NB4 (cell line): ENCODE measurements around the gene FANK1.
"Not testable (repeated sequence)": the region's sequence is repeated elsewhere in the genome, so short reads cannot be mapped to it uniquely, and the experiment has no call there.

Experiments
- DNase-seq: peaks from one replicate; pipeline ENCODE4 v3.0.0; 2010; ENCODE audit warnings: low read depth
- H3K4me3 ChIP-seq: one replicate; pipeline ENCODE4 v1.5.1; 2011; ENCODE audit warnings: mild to moderate bottlenecking, low read depth, low read length, moderate library complexity
- MAX ChIP-seq: IDR thresholded peaks from 2 replicates; pipeline ENCODE4 v1.6.1; 2011; ENCODE audit warnings: low read depth, low read length
- MYC ChIP-seq: IDR thresholded peaks from 2 replicates; pipeline ENCODE4 v1.6.1; 2011; ENCODE audit warnings: low read depth, low read length
- POLR2A ChIP-seq: IDR thresholded peaks from 2 replicates; pipeline ENCODE4 v1.6.1; 2011; ENCODE audit warnings: mild to moderate bottlenecking; ENCODE audit not compliant: insufficient read length; ENCODE audit errors: extremely low read depth
- TF ChIP-seq, protein P1 (sequence below): IDR thresholded peaks from one replicate; pipeline ENCODE4 v1.5.1; 2012; ENCODE audit warnings: low read depth, low read length

The FANK1 gene

DNA sequence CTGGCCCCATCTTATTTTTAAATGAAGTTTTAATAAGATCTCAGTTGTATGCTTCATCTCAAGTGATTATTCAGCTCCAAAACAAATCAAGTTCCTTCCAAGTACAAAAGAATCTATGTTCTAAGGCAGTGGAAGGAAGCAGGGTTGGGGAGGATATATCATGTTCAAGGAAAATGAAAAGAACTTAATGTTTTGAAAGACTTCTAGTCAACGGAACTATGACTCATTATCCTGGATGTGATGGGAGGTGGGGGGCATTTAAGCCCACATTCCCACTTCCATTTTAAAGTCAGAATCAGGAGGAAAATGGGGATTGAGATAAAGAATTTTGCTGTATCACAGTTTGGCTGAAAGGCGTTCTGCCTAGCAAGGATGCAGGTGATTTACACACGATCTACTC, 59.4 kb downstream of the FANK1 start:
- DNase-seq: no peak
- H3K4me3 ChIP-seq: no peak overlapping the region
- TF ChIP-seq MYC (no peak), MAX (no peak), POLR2A (no peak)
- TF ChIP-seq, protein P1, sequence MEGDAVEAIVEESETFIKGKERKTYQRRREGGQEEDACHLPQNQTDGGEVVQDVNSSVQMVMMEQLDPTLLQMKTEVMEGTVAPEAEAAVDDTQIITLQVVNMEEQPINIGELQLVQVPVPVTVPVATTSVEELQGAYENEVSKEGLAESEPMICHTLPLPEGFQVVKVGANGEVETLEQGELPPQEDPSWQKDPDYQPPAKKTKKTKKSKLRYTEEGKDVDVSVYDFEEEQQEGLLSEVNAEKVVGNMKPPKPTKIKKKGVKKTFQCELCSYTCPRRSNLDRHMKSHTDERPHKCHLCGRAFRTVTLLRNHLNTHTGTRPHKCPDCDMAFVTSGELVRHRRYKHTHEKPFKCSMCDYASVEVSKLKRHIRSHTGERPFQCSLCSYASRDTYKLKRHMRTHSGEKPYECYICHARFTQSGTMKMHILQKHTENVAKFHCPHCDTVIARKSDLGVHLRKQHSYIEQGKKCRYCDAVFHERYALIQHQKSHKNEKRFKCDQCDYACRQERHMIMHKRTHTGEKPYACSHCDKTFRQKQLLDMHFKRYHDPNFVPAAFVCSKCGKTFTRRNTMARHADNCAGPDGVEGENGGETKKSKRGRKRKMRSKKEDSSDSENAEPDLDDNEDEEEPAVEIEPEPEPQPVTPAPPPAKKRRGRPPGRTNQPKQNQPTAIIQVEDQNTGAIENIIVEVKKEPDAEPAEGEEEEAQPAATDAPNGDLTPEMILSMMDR: no peak

DNA sequence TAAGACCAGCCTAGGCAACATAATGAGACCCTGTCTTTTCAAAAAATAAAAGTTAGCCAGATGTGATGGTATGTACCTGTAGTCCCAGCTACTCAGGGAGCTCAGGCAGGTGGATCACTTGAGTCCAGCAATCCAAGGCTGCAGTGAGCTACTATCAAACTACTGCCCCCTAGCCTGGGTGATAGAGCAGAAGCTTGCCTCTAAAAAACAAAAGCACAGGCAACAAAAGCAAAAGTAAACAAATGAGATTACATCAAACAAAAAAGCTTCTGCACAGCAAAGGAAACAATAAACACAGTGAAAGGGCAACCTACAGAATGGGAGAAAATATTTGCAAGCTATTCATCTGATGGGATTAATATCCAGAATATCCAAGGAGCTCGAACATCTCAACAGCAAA, 65.4 kb downstream of the FANK1 start:
- TF ChIP-seq MYC (no peak), POLR2A (no peak), MAX (no peak)
- TF ChIP-seq, protein P1: no peak
- no peak for DNase-seq
- no peak overlapping the region for H3K4me3 ChIP-seq

DNA sequence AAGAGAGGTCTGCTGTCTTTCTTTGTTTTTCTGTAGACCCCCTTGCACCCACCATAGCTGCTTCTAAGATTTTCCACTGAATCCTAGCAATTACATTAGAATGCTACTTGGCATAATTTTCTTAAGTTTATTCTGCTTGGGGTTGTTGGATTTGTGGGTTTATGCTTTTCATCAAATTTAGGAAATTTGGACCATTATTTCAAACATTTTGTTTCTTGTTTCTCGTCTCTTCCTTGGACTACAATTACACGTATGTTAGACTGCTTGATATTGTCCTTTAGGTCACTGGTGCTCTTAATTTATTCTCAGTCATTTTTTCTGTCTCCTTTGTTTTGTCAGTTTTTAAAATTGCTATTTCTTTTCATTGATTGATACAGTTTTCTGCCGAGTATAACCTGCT, 65.8 kb downstream of the FANK1 start:
- DNase-seq: no peak
- no peak overlapping the region for H3K4me3 ChIP-seq
- TF ChIP-seq, protein P1: no peak
- TF ChIP-seq POLR2A (no peak), MAX (no peak), MYC (no peak)

DNA sequence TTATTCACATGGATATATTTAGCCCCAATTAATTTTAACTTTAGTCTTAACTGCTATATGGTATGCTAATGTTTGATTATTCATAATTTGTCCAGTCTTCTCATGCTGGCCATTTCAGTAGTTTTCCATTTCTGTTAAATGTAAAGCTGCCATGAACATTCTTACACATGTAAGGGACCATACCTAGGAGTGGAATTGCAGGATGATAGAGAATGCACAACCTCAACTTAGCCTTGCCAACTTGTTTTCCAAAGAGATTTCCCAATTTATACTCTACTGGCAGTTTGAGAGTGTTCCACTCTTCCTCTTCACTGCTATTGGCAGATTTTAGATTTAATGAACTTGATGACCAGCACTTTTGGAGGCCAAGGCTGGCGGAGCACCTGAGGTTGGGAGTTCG, 68.2 kb downstream of the FANK1 start:
- DNase-seq: no peak
- no peak for TF ChIP-seq MYC
- TF ChIP-seq, protein P1: no peak
- no peak for TF ChIP-seq MAX
- TF ChIP-seq POLR2A: no peak
- H3K4me3 ChIP-seq: no peak overlapping the region

DNA sequence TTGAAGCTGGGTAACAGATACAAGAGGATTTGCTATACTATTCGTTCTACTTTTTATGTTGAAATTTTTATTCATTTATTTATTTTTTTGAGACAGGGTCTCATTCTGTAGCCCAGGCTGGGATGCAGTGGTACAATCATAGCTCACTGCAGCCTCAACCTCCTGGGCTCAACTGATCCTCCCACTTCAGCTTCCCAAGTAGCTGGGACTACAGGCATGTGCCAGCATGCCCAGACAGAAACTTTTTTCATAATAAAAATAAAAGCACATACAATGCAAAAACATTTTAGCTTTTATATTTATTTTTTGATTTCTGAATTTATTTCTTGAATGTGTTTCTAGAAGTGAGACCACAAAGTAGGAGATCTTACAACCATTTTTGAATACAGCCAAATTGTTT, 71.2 kb downstream of the FANK1 start:
- no peak for DNase-seq
- TF ChIP-seq POLR2A (no peak), MAX (no peak), MYC (no peak)
- TF ChIP-seq, protein P1: no peak
- no peak overlapping the region for H3K4me3 ChIP-seq

GRCh38 chr10:125970077-125970630, 73.8 kb downstream of the FANK1 start:
- DNase-seq, H3K4me3 ChIP-seq: not testable (repeated sequence)
